Activated CD8-positive, alpha-beta memory T cell treated with anti-CD3 and anti-CD28 coated beads for 4 hours (primary cell): Measurements from ENCODE around the gene P2RY1.

ENCODE experiments used
- DNase-seq, 2 donors: peaks; one replicate each; pipeline ENCODE4 v3.0.0-alpha.2; 2020; ENCODE audit warnings: low read depth in 2 of 2

The P2RY1 gene

GRCh38 chr3:152834776-152835600, at the start of gene P2RY1:
Gene P2RY1, plus strand, starts transcription at chr3:152835131. Its CDS starts 652 bp downstream, at chr3:152835783.
- no peak for DNase-seq

GRCh38 chr3:152786977-152787681, 47.8 kb upstream of the P2RY1 start:
- no peak for DNase-seq

- no peak for DNase-seq
These were observed 44.1 kb upstream of the P2RY1 start for GRCh38 chr3:152790651-152791387.

GRCh38 chr3:152793969-152794368, 41.0 kb upstream of the P2RY1 start:
- no peak for DNase-seq

- DNase-seq: no peak
These were observed 37.0 kb upstream of the P2RY1 start for GRCh38 chr3:152797751-152798432.

GRCh38 chr3:152811974-152812760, 22.8 kb upstream of the P2RY1 start:
- no peak for DNase-seq

- DNase-seq: no peak
These were observed 17.5 kb upstream of the P2RY1 start for GRCh38 chr3:152817400-152817799.

- DNase-seq: no peak
These were observed 16.9 kb upstream of the P2RY1 start for GRCh38 chr3:152818027-152818426.

- DNase-seq: no peak
These were observed 11.8 kb upstream of the P2RY1 start for GRCh38 chr3:152823173-152823572.

GRCh38 chr3:152823781-152824180, 11.2 kb upstream of the P2RY1 start:
- no peak for DNase-seq

GRCh38 chr3:152825566-152825965, 9.4 kb upstream of the P2RY1 start:
- no peak for DNase-seq

- no peak for DNase-seq
These were observed 8.5 kb upstream of the P2RY1 start for GRCh38 chr3:152826476-152826875.

GRCh38 chr3:152827313-152827712, 7.6 kb upstream of the P2RY1 start:
- DNase-seq: no peak

- no peak for DNase-seq
These were observed 6.7 kb upstream of the P2RY1 start for GRCh38 chr3:152828075-152828840.

GRCh38 chr3:152830245-152830644, 4.7 kb upstream of the P2RY1 start:
- DNase-seq: no peak

GRCh38 chr3:152832046-152832445, 2.9 kb upstream of the P2RY1 start:
- DNase-seq: no peak

GRCh38 chr3:152833089-152833488, 1.8 kb upstream of the P2RY1 start:
- no peak for DNase-seq

GRCh38 chr3:152834191-152834775, 648 bp upstream of the P2RY1 start:
- DNase-seq: no peak

- no peak for DNase-seq
These were observed 721 bp downstream of the P2RY1 start for GRCh38 chr3:152835601-152836102.

- DNase-seq: no peak
These were observed 1.3 kb downstream of the P2RY1 start for GRCh38 chr3:152836269-152836668.
